OCI-LY3 (cell line): Measurements from ENCODE around the gene TLR3.
A peak's percentile ranks its signal among the peaks of the same experiment; 100 is the strongest.

Experiments used
- H2AFZ ChIP-seq: fragments of 200-600, 300-600 bp; shearing (Covaris generic); 2 replicates; pipeline ENCODE4 v1.6.0; 2014; ENCODE audit warnings: antibody characterized with exemption, low read depth, low read length
- H3K27ac ChIP-seq: fragments of 200-600, 300-600 bp; sonication (generic); 2 replicates; pipeline ENCODE4 v1.5.1; 2014; ENCODE audit warnings: mild to moderate bottlenecking, low read length, moderate library complexity, mixed read lengths
- H3K27me3 ChIP-seq: fragments of 200-600, 300-600 bp; sonication (generic); 2 replicates; pipeline ENCODE4 v1.6.1; 2014; ENCODE audit warnings: low read depth, low read length, mixed read lengths
- H3K36me3 ChIP-seq: fragments of 200-600, 300-600 bp; sonication (generic); replicated peaks from 2 replicates; pipeline ENCODE3; 2014; ENCODE audit warnings: low read depth, low read length, mixed read lengths
- H3K4me1 ChIP-seq: fragments of 300-600, 200-600 bp; sonication (generic); 2 replicates; pipeline ENCODE4 v1.6.1; 2014; ENCODE audit warnings: low read length, mixed read lengths
- H3K4me2 ChIP-seq: fragments of 200-600, 300-600 bp; sonication (generic); 2 replicates; pipeline ENCODE4 v1.6.1; 2014; ENCODE audit warnings: low read length, mixed read lengths
- H3K4me3 ChIP-seq: fragments of 300-600, 200-600 bp; sonication (generic); 2 replicates; pipeline ENCODE4 v1.5.1; 2014; ENCODE audit warnings: antibody characterized with exemption, mild to moderate bottlenecking, low read length, moderate library complexity
- H3K79me2 ChIP-seq: fragments of 300-600, 200-600 bp; shearing (Covaris generic); 2 replicates; pipeline ENCODE4 v1.6.1; 2014; ENCODE audit warnings: mild to moderate bottlenecking, low read length, mixed read lengths
- H3K9ac ChIP-seq: fragments of 300-600, 200-600 bp; shearing (Covaris generic); 2 replicates; pipeline ENCODE4 v1.6.0; 2014; ENCODE audit warnings: mild to moderate bottlenecking, low read length, moderate library complexity
- H3K9me3 ChIP-seq: fragments of 200-600, 300-600 bp; shearing (Covaris generic); 2 replicates; pipeline ENCODE4 v1.6.1; 2014; ENCODE audit warnings: low read length, mixed read lengths; ENCODE audit not compliant: insufficient read depth
- H4K20me1 ChIP-seq: fragments of 200-600, 300-600 bp; sonication (generic); 2 replicates; pipeline ENCODE4 v1.6.1; 2016; ENCODE audit warnings: low read length, mixed read lengths; ENCODE audit not compliant: insufficient read depth
- CTCF ChIP-seq: fragments of 200-600, 300-600 bp; sonication (generic); IDR thresholded peaks from 2 replicates; pipeline ENCODE4 v1.5.1; 2014; ENCODE audit warnings: antibody characterized with exemption, low read length, low read depth
- EZH2phosphoT487 ChIP-seq: fragments of 200-600 bp; shearing (Covaris generic); IDR thresholded peaks from 2 replicates; pipeline ENCODE4 v1.6.1; 2018; ENCODE audit warnings: antibody characterized with exemption, mixed run types, low read depth

The TLR3 gene

GRCh38 chr4:186137196-186137794 is 68.3 kb downstream of the TLR3 start:
- H3K27me3 ChIP-seq = no peaks in the 10 kb centered on the region

More at GRCh38 chr4:186137196-186137794, 68.3 kb downstream of the TLR3 start:
- Histone ChIP-seq H3K36me3 (no peaks in the 10 kb centered on the region), H4K20me1 (no peaks in the 10 kb centered on the region), H3K27ac (no peak overlapping the region), H3K4me1 (peaks cover 16% of the 10 kb centered on the region), H3K9ac (no peak overlapping the region), H3K4me3 (no peak overlapping the region), H3K4me2 (peak overlapping the region; percentile 32; the same call in 1 of the 2 replicates), H3K79me2 (no peaks in the 10 kb centered on the region), H3K9me3 (no peaks in the 10 kb centered on the region), H2AFZ (no peak overlapping the region)
- TF ChIP-seq EZH2phosphoT487 = no peak
- peak; percentile 45 for TF ChIP-seq CTCF
